Choroid plexus epithelial cell (primary cell): Measurements from ENCODE around the gene C11orf91.

Experiments used
- DNase-seq: peaks from one replicate; pipeline ENCODE4 v3.0.0-alpha.2; 2010; ENCODE audit warnings: low read depth
- H3K4me3 ChIP-seq: 2 replicates; pipeline ENCODE4 v1.5.1; 2011; ENCODE audit warnings: low read depth, mild to moderate bottlenecking, control low read depth, low read length, moderate library complexity
- TF ChIP-seq, protein P1 (sequence below): conservative IDR thresholded peaks from 2 replicates; pipeline ENCODE4 v1.5.1; 2011; ENCODE audit warnings: low read depth, mild to moderate bottlenecking, control low read depth, inconsistent platforms, low read length, moderate library complexity

The C11orf91 gene

DNA sequence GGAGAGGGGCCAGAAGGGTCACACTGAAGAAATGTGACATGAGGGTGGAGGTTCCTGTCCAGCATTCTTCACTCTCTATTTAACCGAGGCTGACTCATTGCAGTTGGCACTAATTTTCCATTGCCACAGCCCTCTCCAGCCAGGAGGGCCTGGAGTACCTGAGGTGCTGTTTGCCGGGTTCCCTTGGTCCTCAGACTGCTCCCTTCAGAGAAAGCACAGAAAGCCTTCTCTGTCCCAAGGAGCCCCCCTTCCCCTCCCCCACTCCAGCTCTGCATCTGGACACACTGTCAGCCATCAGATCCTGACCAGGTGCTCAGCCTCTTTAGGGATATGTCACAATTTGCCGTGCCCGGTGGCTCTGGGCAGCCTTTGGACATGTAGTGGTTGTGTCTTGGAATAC lies 3.2 kb upstream of the C11orf91 start:
- H3K4me3 ChIP-seq, result no peak overlapping the region
- TF ChIP-seq, protein P1, sequence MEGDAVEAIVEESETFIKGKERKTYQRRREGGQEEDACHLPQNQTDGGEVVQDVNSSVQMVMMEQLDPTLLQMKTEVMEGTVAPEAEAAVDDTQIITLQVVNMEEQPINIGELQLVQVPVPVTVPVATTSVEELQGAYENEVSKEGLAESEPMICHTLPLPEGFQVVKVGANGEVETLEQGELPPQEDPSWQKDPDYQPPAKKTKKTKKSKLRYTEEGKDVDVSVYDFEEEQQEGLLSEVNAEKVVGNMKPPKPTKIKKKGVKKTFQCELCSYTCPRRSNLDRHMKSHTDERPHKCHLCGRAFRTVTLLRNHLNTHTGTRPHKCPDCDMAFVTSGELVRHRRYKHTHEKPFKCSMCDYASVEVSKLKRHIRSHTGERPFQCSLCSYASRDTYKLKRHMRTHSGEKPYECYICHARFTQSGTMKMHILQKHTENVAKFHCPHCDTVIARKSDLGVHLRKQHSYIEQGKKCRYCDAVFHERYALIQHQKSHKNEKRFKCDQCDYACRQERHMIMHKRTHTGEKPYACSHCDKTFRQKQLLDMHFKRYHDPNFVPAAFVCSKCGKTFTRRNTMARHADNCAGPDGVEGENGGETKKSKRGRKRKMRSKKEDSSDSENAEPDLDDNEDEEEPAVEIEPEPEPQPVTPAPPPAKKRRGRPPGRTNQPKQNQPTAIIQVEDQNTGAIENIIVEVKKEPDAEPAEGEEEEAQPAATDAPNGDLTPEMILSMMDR, result no peak
- DNase-seq, result no peak

DNA sequence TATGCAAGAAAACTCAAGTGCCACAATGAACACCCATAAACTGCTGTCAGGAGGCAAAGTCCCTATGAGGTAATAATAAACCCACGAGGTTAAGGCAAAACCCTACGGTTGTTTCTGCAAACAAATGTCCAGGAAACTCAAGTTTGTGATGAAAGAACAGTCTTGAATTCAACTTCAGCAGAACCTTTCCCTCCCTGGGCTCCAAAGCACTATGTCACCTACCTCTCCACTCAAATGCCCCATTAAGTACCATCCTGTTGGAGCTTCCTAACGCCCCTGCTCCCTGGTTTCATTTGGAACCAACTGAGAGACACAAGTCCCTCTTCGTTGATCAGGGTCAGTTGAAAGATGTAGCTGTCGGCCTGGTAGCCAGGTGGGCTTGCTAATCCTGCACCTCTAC lies 2.6 kb upstream of the C11orf91 start:
- TF ChIP-seq, protein P1, result no peak
- no peak overlapping the region for H3K4me3 ChIP-seq
- no peak for DNase-seq

DNA sequence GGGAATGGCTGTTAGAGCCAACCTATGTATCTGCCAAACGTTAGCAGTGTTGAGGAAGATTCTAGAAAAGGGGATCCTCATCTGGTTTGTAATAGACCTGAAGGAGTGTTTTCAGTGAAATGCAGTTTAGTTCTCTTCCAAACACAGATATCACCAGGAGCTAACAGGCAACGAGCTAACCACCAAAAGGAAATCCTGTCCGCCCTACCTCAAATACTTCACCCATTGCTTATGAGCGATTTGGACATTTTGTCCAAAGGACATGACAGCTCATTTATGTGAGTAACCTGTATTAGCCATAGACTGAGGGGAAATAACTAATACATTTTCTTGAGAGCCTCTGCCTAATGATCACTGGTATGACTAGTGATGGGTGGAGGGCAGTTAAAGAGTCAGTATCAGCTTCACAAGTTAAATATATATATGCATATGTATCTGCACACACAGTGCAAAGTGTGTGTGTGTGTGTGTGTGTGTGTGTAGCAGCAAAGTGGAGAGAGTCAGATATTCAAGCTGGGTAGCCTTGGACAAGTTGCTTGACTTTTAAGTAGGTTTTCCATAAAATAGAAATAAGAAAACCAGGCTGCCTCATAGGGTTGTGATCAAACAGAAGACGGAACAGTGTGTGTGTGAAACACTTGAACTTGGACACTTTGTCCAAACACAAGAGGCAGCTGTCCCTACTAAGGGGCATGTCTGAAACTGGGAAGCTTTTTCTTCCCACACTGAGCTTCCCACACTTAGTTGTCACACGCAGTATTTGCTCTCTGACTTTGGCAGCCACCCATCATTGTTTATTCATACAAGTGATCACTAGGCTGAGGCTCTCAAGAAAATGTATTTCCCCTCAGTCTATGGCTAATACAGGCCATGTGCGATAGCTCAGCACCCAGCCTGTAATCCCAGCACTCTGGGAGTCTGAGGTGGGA lies 940 bp upstream of the C11orf91 start:
- DNase-seq, result peak; percentile 84
- TF ChIP-seq, protein P1, result no peak
- H3K4me3 ChIP-seq, result peak overlapping the region; percentile 41

DNA sequence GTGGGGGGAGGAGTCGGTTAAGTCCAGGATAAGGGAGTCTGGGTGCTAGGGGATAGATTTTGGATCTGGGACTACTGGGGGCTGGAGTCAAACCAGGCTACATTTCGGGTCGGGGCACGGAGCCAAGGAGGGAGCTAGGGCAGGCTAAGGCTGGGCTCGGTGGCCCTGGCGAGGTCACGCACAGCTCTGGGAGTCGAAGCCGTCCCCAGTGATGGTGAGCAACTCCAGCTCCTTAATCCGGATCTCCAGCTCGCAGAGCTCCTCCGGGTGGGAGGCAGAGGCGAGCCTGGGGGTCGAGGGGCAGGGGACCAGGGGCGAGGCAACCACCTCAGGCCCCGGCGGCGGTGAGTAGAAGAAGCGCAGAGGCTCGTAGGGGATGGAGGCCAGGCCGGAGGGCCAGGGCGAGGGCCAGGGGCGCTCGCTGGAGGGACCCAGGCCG lies 544 bp downstream of the C11orf91 start:
- TF ChIP-seq, protein P1, result no peak
- H3K4me3 ChIP-seq, result peak overlapping the region; percentile 65
- DNase-seq, result no peak

DNA sequence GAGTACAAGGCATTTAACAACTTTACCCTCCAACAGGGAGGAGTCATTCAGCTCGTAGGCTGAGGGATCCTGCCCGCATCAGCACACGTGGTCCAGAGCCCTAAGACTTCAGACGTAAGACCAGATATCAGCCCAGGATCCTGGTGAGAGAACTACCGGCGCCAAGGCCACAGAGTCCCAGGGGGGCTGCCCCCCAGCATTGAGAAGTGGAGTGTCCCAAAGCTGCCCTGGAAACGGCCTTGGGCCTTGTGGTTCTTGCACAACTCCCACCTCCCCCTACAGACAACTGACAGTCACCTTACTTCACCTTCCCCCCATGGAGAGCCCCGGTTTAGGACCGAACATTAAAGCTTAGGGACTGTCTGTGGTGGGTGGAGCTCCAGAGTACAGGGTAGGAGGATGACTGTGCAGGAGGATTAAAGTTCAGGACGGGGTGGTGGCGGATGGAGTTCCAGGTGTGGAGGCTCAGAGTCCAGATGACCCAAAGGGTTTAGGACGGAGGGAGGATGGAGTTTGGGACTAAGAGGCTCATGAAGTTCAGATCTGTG lies 1.0 kb downstream of the C11orf91 start:
- DNase-seq, result peak; percentile 82
- H3K4me3 ChIP-seq, result no peak overlapping the region
- TF ChIP-seq, protein P1, result no peak

DNA sequence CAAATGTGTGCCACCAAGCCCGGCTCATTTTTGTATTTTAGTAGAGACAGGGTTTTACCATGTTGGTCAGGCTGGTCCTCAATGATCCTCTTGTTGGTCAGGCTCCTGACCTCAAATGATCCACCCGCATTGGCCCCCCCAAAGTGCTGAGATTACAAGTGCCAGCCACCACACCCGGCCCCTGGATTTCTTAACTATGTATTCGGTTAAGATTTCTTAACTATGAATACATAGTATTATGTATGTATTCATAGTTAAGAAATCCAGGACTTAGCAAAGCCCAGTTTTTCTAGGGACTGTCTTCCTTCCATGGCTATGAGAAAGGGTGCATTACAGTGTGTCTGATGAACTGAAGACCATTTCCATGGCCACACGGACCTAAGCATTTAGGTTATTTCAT lies 1.7 kb downstream of the C11orf91 start:
- no peak for DNase-seq
- no peak overlapping the region for H3K4me3 ChIP-seq
- TF ChIP-seq, protein P1, result no peak
